B cell (primary cell): ENCODE measurements around the gene SEZ6L.

Source experiments
- EZH2 ChIP-seq: IDR thresholded peaks from 2 replicates; pipeline ENCODE4 v1.6.1; 2012; ENCODE audit warnings: borderline replicate concordance, low read depth, mild to moderate bottlenecking, moderate library complexity, low read length; ENCODE audit not compliant: insufficient read depth, poor library complexity, severe bottlenecking
- TF ChIP-seq, protein P1 (sequence below): fragments of 200-600 bp; IDR thresholded peaks from one replicate; pipeline ENCODE4 v1.8.0; 2022; ENCODE audit warnings: antibody characterized with exemption, mild to moderate bottlenecking

DNA sequence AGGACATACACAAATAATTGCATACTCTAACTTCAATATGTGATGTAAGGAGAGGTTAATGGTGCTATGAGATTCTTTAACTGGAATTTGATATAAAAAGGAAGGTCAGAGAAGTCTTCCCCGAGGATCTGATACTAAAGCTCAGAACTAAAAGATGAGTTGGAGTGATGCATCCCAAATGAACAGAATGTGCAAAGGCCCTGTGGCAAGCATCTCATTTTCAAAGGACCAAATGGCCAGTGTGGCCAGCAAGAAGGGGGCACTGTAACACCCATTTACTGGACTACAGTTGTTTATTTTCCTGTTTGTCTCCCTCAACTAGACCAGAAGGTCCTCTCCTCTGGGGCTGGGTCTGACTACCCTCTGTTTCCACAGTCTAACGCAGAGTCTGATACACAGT, 144.9 kb downstream of the SEZ6L start:
- TF ChIP-seq, protein P1, sequence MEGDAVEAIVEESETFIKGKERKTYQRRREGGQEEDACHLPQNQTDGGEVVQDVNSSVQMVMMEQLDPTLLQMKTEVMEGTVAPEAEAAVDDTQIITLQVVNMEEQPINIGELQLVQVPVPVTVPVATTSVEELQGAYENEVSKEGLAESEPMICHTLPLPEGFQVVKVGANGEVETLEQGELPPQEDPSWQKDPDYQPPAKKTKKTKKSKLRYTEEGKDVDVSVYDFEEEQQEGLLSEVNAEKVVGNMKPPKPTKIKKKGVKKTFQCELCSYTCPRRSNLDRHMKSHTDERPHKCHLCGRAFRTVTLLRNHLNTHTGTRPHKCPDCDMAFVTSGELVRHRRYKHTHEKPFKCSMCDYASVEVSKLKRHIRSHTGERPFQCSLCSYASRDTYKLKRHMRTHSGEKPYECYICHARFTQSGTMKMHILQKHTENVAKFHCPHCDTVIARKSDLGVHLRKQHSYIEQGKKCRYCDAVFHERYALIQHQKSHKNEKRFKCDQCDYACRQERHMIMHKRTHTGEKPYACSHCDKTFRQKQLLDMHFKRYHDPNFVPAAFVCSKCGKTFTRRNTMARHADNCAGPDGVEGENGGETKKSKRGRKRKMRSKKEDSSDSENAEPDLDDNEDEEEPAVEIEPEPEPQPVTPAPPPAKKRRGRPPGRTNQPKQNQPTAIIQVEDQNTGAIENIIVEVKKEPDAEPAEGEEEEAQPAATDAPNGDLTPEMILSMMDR: no peak
- TF ChIP-seq EZH2: no peak
